Measurements from ENCODE around the gene SELENOK.
A peak's percentile ranks its signal among the peaks of the same experiment; 100 is the strongest.

Gene SELENOK

GRCh38 chr3:53884623-53885022 lies 7.0 kb downstream of the SELENOK start:
- no peak for DNase-seq (ENCODE audit: low read depth, low spot score)

- DNase-seq (ENCODE audit: low read depth, low spot score): no peak
Observed at GRCh38 chr3:53883008-53883407, 8.7 kb downstream of the SELENOK start.

GRCh38 chr3:53881691-53882593 lies 9.7 kb downstream of the SELENOK start, which contains the start of gene ACTR8:
ACTR8 (minus strand) TSS chr3:53882152; CDS start chr3:53882101, 51 bp downstream.
- DNase-seq (ENCODE audit: low read depth, low spot score): peak; percentile 95

- peak; percentile 61 for DNase-seq (ENCODE audit: low read depth, low spot score)
Observed at GRCh38 chr3:53880396-53881345, 11.0 kb downstream of the SELENOK start.

GRCh38 chr3:53865732-53866499 lies 25.7 kb downstream of the SELENOK start:
- DNase-seq (ENCODE audit: low read depth, low spot score): no peak

GRCh38 chr3:53863145-53863544 lies 28.5 kb downstream of the SELENOK start:
- no peak for DNase-seq (ENCODE audit: low read depth, low spot score)

GRCh38 chr3:53862241-53862640 lies 29.4 kb downstream of the SELENOK start:
- DNase-seq (ENCODE audit: low read depth, low spot score): no peak

GRCh38 chr3:53860196-53860595 lies 31.5 kb downstream of the SELENOK start:
- DNase-seq (ENCODE audit: low read depth, low spot score): no peak

GRCh38 chr3:53859178-53859577 lies 32.5 kb downstream of the SELENOK start:
- DNase-seq (ENCODE audit: low read depth, low spot score): no peak

GRCh38 chr3:53858096-53858741 lies 33.4 kb downstream of the SELENOK start:
- no peak for DNase-seq (ENCODE audit: low read depth, low spot score)

GRCh38 chr3:53856964-53857363 lies 34.7 kb downstream of the SELENOK start:
- no peak for DNase-seq (ENCODE audit: low read depth, low spot score)

GRCh38 chr3:53850895-53851294 lies 40.8 kb downstream of the SELENOK start:
- DNase-seq (ENCODE audit: low read depth, low spot score): peak; percentile 24

GRCh38 chr3:53849916-53850315 lies 41.7 kb downstream of the SELENOK start:
- no peak for DNase-seq (ENCODE audit: low read depth, low spot score)

- no peak for DNase-seq (ENCODE audit: low read depth, low spot score)
Observed at GRCh38 chr3:53846851-53847155, 44.9 kb downstream of the SELENOK start.

- peak; percentile 64 for DNase-seq (ENCODE audit: low read depth, low spot score)
Observed at GRCh38 chr3:53846134-53846850, 45.4 kb downstream of the SELENOK start, which contains the start of the genes CHDH and IL17RB. CHDH (minus strand) TSS chr3:53846419; CDS start chr3:53824008, 22,411 bp downstream. IL17RB (plus strand) TSS chr3:53846568; CDS start chr3:53846589, 21 bp downstream.

- DNase-seq (ENCODE audit: low read depth, low spot score): no peak
Observed at GRCh38 chr3:53845881-53846133, 45.9 kb downstream of the SELENOK start.

GRCh38 chr3:53845103-53845880 lies 46.4 kb downstream of the SELENOK start:
- DNase-seq (ENCODE audit: low read depth, low spot score): peak; percentile 72

GRCh38 chr3:53844262-53845102 lies 47.2 kb downstream of the SELENOK start:
- DNase-seq (ENCODE audit: low read depth, low spot score): no peak
